GM19372 (cell line): ENCODE data around the gene ABCC1.

ENCODE experiments used
- ATAC-seq: cut with Tn5 transposase; IDR thresholded peaks from one replicate; pipeline ENCODE4 v1.9.1; 2021; ENCODE audit warnings: mild to moderate bottlenecking, low read depth, moderate library complexity; ENCODE audit not compliant: unreplicated experiment

ABCC1 gene

GRCh38 chr16:16038950-16039349 lies 89.5 kb downstream of the ABCC1 start:
- ATAC-seq = no peak

GRCh38 chr16:16041196-16041892 lies 91.9 kb downstream of the ABCC1 start:
- no peak for ATAC-seq

- no peak for ATAC-seq
Observed at GRCh38 chr16:16042076-16042475, 92.7 kb downstream of the ABCC1 start.

GRCh38 chr16:16045296-16045695 lies 95.9 kb downstream of the ABCC1 start:
- no peak for ATAC-seq

GRCh38 chr16:16045879-16046278 lies 96.5 kb downstream of the ABCC1 start:
- no peak for ATAC-seq

GRCh38 chr16:16047761-16048160 lies 98.3 kb downstream of the ABCC1 start:
- no peak for ATAC-seq

GRCh38 chr16:16048904-16049582 lies 99.6 kb downstream of the ABCC1 start:
- ATAC-seq = no peak

GRCh38 chr16:16050106-16050505 lies 100.7 kb downstream of the ABCC1 start:
- ATAC-seq = no peak

- ATAC-seq = no peak
Observed at GRCh38 chr16:16051132-16051531, 101.7 kb downstream of the ABCC1 start.

- ATAC-seq = no peak
Observed at GRCh38 chr16:16052916-16053315, 103.5 kb downstream of the ABCC1 start.

- ATAC-seq = no peak
Observed at GRCh38 chr16:16057102-16057501, 107.7 kb downstream of the ABCC1 start.

- no peak for ATAC-seq
Observed at GRCh38 chr16:16059160-16059559, 109.7 kb downstream of the ABCC1 start.

GRCh38 chr16:16059895-16060590 lies 110.6 kb downstream of the ABCC1 start:
- ATAC-seq = no peak

- no peak for ATAC-seq
Observed at GRCh38 chr16:16062023-16062937, 112.9 kb downstream of the ABCC1 start.

GRCh38 chr16:16063683-16064082 lies 114.3 kb downstream of the ABCC1 start:
- ATAC-seq = no peak

- ATAC-seq = no peak
Observed at GRCh38 chr16:16064874-16065384, 115.5 kb downstream of the ABCC1 start.

- no peak for ATAC-seq
Observed at GRCh38 chr16:16067127-16067526, 117.7 kb downstream of the ABCC1 start.

- ATAC-seq = no peak
Observed at GRCh38 chr16:16071631-16072244, 122.3 kb downstream of the ABCC1 start.

GRCh38 chr16:16073001-16073545 lies 123.7 kb downstream of the ABCC1 start:
- ATAC-seq = no peak
